GM10248 (cell line): ENCODE results near the gene SESTD1.
"Not testable (repeated sequence)": the region's sequence is repeated elsewhere in the genome, so short reads cannot be mapped to it uniquely, and the experiment has no call there.

ENCODE experiments used
- CTCF ChIA-PET: fragments of 300-600 bp; sonication (Branson Sonifier 250); formaldehyde crosslinking; extraction: SDS; loops from one replicate; lab custom pipeline; 2021; ENCODE audit warnings: antibody characterized with exemption; lab: Yijun Ruan, JAX
- POLR2A ChIA-PET: fragments of 350-650 bp; sonication (Branson Sonifier 250); formaldehyde crosslinking; extraction: SDS; loops from one replicate; lab custom pipeline; 2020; ENCODE audit warnings: antibody characterized with exemption; lab: Yijun Ruan, JAX
- DNase-seq: peaks from one replicate; pipeline ENCODE4 v3.0.0; 2012; ENCODE audit errors: extremely low spot score
- TF ChIP-seq, protein P1 (sequence below): IDR thresholded peaks from 2 replicates; pipeline ENCODE4 v1.5.1; 2012; ENCODE audit warnings: mild to moderate bottlenecking, low read depth; ENCODE audit errors: extremely low read depth, missing control alignments, control extremely low read depth

The SESTD1 gene

DNA sequence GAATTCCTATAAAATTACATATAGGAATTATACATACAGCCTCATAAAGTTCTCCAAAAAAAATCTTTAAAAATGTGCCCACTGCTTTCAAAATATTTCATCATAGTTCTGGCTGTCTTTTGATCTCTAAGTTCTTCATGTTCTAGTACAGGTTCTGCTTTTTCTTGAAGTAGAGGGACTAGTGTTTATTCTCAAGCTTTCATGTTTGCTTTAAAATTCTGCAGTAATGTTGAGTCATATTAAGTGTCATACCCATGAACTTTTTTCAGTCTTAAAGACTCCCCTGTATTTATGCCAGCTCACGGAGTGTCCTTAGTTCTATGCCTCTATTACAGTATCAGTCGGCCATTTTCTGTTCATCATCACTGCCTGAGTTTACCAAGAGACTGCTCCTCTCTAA lies 159.9 kb downstream of the SESTD1 start:
- TF ChIP-seq, protein P1, sequence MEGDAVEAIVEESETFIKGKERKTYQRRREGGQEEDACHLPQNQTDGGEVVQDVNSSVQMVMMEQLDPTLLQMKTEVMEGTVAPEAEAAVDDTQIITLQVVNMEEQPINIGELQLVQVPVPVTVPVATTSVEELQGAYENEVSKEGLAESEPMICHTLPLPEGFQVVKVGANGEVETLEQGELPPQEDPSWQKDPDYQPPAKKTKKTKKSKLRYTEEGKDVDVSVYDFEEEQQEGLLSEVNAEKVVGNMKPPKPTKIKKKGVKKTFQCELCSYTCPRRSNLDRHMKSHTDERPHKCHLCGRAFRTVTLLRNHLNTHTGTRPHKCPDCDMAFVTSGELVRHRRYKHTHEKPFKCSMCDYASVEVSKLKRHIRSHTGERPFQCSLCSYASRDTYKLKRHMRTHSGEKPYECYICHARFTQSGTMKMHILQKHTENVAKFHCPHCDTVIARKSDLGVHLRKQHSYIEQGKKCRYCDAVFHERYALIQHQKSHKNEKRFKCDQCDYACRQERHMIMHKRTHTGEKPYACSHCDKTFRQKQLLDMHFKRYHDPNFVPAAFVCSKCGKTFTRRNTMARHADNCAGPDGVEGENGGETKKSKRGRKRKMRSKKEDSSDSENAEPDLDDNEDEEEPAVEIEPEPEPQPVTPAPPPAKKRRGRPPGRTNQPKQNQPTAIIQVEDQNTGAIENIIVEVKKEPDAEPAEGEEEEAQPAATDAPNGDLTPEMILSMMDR: no peak
- POLR2A ChIA-PET: no interaction called here
- CTCF ChIA-PET: interaction anchor here (1.5 kb wide), 1 partner anchor 12 kb away, joined by 4 read pairs; no protein-coding TSS in a partner anchor
- no peak for DNase-seq

DNA sequence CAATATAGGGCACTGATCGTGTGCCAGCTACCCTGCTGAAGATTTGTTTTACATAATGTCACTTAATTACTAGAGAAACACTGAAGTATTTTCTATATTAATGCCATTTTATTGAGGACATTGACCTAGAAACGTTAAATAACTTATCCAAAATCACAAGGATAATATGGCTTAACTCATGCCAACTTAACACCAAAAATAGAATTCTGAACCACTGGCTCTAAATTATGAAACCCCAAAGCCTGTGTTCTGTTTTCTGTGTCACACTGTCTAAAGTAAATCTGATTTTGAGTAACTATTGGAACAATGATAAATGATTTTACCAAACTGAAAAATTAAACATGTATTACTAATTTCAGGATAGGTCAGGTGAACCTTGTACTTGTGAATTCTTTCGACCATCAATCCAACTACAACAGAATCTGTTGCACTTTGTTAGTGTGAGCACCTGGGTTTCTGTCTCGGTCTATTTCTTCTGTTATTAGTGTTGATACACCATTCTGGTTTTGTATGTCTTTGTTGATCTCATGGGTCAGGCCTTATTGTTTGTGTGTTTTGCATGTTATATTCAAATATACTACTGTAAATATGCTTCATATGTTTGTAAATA lies 166.4 kb downstream of the SESTD1 start:
- DNase-seq: no peak
- CTCF ChIA-PET: interaction anchor here (0.7 to 1.1 kb wide), 2 partner anchors 13 to 40 kb away, joined by 3 read pairs; no protein-coding TSS in a partner anchor
- POLR2A ChIA-PET: no interaction called here
- TF ChIP-seq, protein P1: no peak

DNA sequence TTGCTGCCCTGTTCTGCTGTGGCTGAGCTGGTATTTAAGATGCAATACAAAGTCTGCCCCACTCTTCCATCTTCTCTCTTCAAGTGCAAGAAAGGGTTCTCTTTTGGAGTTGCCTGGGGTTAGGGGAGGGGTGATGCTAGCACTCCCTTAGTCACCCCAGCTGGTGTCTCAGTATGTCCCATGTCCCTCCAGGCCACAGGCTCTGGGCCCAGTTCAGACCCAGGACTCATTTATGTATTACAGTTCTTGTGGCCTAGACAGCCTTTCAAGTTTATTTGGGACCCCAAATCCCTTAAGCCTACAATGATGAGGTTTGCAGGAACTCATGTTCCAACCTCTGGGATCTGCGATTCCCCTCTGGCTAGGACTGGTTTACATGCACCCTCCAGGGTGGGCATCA lies 167.5 kb downstream of the SESTD1 start:
- CTCF ChIA-PET: interaction anchor here (0.7 to 2.4 kb wide), 3 partner anchors 33 to 46 kb away, joined by 3 to 9 read pairs (median 3); no protein-coding TSS in a partner anchor
- TF ChIP-seq, protein P1: no peak
- no peak for DNase-seq
- POLR2A ChIA-PET: no interaction called here

DNA sequence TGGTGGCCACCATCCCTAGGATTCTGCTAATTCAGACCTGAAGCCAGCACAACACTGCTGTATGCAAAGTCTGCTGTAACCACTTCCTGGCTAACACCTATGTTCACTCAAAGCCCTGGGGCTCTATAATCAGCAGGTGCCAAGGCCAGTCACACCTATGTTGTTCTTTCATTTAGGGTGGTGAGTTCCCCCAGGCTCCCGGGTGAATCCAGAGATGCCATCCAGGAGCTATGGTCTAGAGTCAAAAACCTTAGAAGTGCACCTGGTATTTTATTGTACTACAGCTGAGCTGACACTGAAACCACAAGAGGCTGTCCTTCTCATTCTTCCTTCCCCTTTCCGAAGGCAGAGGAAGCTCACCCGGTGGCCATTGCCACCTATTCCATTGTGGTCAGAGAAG lies 168.5 kb downstream of the SESTD1 start:
- ChIA-PET POLR2A (interaction anchor here (0.7 kb wide), 1 partner anchor 487 kb away, joined by 3 read pairs; no protein-coding TSS in a partner anchor), CTCF (interaction anchor here (0.8 to 2.4 kb wide), 4 partner anchors 10 to 45 kb away, joined by 3 to 9 read pairs (median 5); no protein-coding TSS in a partner anchor)
- TF ChIP-seq, protein P1: no peak
- no peak for DNase-seq

DNA sequence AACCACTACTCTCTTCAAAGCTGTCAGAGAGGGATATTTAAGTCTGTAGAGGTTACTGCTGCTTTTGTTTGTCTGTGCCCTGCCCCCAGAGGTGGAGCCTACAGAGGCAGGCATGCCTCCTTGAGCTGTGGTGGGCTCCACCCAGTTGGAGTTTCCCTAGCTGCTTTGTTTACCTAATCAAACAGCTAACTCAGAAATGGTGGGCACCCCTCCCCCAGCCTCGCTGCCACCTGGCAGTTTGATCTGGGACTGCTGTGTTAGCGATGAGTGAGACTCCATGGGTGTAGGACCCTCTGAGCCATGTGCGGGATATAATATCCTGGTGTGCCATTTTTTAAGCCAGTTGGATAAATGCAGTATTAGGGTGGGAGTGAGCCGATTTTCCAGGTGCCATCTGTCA lies 171.7 kb downstream of the SESTD1 start:
- CTCF ChIA-PET: interaction anchor here (1.0 to 1.2 kb wide), 2 partner anchors 10 to 20 kb away, joined by 3 to 4 read pairs; no protein-coding TSS in a partner anchor
- DNase-seq, POLR2A ChIA-PET: not testable (repeated sequence)

DNA sequence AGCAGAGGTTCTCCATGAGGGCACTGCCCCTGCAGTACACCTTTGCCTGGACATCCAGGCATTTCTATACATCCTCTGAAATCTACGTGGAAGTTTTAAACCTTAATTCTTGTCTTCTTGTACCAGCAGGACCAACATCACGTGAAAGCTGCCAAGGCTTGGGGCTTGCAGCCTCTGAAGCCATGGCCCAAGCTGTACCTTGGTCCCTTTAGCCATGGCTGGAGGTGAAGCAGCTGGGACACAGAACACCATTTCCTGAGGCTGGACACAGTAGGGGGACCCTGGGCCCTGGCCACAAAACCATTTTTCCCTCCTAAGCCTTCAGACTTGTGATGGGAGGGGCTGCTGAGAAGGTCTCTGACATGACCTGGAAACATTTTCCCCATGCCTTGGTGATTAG lies 181.9 kb downstream of the SESTD1 start:
- ChIA-PET CTCF (interaction anchor here (1.0 kb wide), 1 partner anchor 11 kb away, joined by 3 read pairs; no protein-coding TSS in a partner anchor), POLR2A (no interaction called here)
- TF ChIP-seq, protein P1: no peak
- DNase-seq: no peak

DNA sequence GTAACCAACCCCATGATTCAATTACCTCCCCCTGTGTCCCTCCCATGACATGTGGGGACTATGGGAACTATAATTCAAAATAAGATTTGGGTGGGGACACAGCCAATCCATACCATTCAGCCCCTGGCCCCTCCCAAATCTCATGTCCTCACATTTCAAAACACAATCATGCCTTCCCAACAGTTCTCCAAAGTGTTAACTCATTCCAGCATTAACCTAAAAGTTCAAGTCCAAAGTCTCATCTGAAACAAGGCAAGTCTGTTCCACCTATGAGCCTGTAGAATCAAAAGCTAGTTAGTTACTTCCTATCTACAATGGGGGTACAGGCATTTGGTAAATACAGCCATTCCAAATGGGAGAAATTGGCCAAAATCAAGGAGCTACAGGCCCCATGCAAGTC lies 182.7 kb downstream of the SESTD1 start:
- CTCF ChIA-PET: interaction anchor here (1.0 kb wide), 1 partner anchor 12 kb away, joined by 3 read pairs; no protein-coding TSS in a partner anchor
- DNase-seq: no peak
- POLR2A ChIA-PET: no interaction called here
- TF ChIP-seq, protein P1: no peak
